Erythroblast (primary cell): ENCODE results near the gene RNU7-1.

Experiments
- DNase-seq, 2 experiments: peaks; one replicate each; lab custom pipeline; 2025; lab: John Stamatoyannopoulos, UW
- GATA1 ChIP-seq: IDR thresholded peaks from 2 replicates; pipeline ENCODE4 v1.6.1; 2011; ENCODE audit warnings: low read depth, mild to moderate bottlenecking, control low read depth, low read length, moderate library complexity
- POLR2A ChIP-seq: IDR thresholded peaks from 2 replicates; pipeline ENCODE4 v1.6.1; 2011; ENCODE audit warnings: mild to moderate bottlenecking, low read length

The RNU7-1 gene

DNA sequence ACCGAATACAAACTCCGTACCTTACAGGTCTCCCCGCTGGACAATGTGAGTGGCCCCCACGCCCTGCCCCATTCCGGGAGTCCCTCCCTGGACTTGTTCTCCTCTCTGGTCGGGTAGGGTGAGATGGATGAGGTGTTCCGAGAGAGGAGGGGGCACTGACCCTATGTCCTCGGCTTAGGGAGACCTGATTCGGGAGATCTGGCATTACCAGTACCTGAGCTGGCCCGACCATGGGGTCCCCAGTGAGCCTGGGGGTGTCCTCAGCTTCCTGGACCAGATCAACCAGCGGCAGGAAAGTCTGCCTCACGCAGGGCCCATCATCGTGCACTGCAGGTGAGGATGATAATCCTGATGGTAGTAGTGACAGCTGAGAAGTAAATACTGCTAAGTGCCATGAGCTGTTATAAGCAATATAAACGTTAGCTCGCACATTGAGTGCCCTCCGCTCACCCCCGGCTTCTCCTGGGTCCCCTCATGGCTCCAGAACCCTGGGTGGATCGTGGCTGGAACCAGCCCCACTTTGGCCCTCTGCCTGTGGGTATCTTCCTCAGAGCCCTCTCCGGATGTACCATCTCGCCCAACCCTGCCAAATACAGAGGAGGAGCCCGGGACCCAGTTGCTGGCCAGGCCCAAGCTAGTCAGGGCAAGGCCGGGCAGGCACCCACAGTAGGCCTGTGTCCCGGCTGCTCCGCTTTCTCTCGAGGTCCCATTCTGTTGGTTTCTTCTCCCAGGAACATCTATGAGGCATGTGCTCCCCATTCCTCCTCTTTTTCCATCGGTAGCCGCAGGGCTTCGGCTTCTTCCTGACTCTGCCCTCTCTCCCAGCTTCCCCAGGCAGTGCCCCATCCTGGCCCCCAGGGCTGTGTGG is 14.4 kb downstream of the RNU7-1 start:
- TF ChIP-seq POLR2A: no peak
- no peak for TF ChIP-seq GATA1
- no peak for DNase-seq

DNA sequence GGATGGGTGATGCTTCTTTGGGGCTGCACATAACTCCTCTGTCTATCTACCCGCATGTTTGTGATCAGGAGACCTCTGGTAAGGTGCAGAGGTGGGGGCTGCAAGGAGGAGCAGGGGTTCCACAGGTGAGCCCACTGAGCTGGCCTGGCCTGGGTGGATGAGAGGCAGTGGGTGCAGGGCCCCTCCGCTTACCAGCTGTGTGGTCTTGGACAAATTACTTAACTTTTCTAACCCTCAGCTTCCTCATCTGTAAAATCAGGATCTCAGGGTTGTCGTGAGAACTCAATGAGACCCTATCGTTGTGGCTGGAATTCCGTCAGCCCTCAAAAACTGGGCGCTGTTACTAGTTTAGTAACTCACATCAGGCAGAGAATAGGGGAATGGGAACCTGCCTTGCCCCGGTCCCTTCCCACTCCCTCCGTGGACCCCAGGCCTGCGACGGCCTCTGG is 15.0 kb downstream of the RNU7-1 start:
- no peak for TF ChIP-seq POLR2A
- no peak for TF ChIP-seq GATA1

DNA sequence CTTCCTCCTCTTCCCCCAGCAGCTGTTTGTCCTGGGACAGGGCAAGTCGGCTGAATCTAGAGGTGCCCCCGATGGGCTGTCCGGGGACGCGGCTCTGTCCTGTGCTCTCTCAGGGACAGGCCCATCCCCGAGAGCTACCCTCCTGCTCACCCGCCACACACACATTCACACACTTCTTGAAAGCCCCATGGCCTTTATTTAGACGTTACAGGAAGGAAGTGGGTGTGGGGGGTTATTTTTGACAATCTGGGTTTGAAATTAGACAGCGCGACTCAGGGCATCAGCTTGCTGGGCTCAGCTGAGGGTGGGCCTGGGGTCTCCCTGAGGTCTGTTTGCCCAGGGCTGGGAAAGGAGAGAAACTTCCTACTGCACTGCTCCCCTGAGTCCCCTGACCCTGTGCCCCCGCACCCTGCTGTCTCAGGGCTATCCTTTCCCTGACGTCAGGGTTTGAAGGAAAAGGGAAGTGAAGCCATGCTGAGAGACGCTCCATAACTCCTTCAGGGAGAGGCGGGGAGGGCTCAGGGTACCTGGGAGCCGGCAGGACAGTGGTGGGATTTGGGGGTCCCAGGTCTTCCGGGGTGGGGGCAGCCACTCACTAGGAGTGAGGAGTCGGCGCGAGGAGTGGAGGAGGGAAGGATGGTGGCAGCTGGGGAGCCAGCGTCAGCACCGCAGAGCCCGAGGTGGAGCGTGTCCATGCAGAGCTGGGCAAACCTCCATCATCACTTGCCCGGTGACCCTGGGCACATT is 15.6 kb downstream of the RNU7-1 start:
- TF ChIP-seq POLR2A: no peak
- TF ChIP-seq GATA1: no peak
- no peak for DNase-seq

More for the DNA sequence above, 15.0 kb downstream of the RNU7-1 start:
- DNase-seq: no peak

DNA sequence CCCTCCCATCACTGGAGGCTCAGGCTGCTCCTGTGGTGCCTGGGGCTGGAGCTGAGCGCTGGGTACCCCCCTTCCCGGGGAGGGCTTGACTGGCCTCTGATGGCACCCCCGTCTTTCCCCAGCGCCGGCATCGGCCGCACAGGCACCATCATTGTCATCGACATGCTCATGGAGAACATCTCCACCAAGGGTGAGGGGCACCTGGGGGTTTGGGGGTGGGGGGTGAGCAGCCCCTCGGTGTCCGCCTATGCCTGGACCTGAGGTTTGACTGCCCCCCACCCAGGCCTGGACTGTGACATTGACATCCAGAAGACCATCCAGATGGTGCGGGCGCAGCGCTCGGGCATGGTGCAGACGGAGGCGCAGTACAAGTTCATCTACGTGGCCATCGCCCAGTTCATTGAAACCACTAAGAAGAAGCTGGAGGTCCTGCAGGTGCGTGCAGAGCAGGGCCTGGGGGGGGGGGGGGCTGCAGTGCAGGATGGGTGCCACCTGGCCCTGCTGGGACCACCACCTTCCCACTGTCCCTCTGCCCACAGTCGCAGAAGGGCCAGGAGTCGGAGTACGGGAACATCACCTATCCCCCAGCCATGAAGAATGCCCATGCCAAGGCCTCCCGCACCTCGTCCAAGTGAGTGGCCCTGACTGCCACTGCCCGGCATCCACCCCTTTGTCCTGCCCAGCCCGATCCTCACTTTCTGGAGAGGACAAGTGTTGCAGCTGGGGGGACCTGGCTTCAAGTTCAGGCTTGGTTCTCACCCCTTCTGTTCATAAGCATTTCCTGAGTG is 16.4 kb downstream of the RNU7-1 start:
- TF ChIP-seq POLR2A (no peak), GATA1 (no peak)
- no peak for DNase-seq

DNA sequence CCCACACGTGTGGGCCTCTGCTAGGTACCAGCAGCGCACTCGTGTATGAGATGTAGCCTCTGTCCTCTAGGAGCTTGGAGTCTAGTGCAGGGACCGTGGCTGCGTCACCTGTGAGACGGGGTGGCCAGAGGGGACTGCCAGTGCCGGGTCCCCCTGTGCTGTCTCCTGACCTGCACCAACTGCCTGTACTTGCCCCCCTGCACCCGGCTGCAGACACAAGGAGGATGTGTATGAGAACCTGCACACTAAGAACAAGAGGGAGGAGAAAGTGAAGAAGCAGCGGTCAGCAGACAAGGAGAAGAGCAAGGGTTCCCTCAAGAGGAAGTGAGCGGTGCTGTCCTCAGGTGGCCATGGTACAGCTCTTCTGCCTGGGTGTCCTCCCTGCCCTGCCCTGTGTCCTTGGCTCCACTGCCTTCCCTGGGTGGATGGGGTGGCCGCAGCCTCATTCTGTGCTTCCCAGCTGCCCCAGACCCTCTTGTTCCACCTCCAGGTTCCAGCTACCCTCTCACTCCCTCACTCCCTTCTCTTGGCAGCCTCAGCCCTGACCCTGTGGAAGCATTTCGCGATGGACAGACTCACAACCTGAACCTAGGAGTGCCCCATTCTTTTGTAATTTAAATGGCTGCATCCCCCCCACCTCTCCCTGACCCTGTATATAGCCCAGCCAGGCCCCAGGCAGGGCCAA is 17.1 kb downstream of the RNU7-1 start:
- DNase-seq: peak; percentile 54 to 59
- TF ChIP-seq GATA1: no peak
- TF ChIP-seq POLR2A: no peak

DNA sequence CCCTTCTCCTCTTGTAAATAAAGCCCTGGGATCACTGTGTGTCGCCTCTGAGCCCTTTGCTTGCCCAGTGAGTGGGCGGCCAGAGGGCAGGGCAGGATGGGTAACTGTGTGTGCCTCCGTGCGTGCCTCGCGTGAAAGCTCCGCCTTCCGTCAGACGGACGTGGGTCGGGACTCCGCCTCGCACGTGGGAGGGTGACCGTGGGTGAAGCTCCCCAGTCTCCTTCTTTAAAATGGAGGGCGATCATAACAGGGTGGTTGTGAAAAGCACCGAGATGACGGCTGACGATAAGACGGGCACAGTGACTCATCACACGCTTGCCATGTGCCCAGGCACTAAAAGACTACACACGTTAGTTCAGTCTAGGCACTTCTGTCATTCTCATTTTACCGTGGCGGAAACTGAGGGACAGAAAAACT is 17.7 kb downstream of the RNU7-1 start:
- TF ChIP-seq GATA1 (peak; percentile 47), POLR2A (no peak)
- DNase-seq: peak; percentile 86 to 90

DNA sequence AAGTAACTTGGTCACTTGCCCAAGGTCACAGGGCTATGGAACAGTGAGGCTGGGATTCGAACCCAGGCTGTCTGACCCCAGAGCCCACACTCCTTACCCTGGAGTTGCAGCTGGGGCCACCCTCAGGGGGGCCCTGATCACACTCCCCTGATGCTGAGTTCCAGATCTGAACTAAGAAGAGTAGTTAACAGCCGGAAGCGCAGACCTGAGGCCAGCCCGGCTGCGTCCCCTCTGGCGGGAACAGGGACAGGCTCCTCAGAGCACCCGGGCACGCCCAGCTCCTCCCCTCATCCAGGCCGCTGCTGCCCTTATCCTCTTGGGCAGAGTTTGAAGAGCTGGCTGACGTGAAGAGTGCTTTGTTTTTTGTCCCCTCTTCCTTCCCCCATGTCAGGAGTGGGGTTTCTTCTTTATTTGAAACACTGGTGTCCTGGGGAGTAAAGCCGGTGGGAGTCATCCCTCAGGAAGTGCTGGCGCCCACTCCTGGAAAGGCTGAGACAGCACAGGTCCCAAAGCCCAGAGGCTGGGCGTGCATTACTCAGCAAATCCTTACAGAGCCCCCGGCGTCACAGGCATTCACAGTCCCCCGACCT is 18.2 kb downstream of the RNU7-1 start:
- TF ChIP-seq GATA1: no peak
- peak; percentile 86 for TF ChIP-seq POLR2A
- DNase-seq: peak; percentile 91 to 93

DNA sequence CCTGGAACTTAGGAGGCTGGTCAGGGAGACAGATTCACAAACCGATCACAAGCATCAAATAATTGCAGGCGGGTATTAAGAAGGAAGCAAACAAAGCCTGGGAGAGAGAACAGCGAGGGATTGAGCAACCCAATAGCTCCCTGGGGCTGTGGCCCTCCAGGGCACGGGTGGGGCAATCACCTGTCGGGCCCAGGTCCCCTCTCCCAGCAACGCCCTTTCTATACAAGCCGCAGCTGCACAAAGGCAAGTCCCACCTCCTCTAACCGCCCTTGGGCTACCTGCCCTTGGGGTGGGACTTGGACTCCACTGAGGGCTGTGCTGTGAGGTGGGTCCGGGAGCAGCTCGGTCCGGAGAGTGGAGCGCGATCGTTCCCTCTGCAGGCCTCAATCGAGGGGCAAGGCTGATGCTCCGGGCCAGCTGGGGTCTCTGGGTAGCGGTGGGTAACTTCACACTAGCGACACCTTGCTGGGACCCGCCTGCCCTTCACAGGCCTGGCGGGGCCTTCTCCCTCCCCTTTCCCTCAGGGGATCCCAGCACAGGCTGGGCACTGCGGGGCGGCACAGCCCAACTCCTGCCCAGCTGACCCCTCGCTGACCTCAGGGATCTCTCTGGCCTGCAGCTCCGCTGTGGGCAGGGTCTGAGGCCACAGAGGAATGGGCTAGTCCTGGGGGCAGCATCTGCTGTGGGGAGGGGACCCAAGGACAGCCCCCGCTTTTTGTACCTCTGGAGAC is 18.8 kb downstream of the RNU7-1 start:
- TF ChIP-seq GATA1 (no peak), POLR2A (no peak)
- no peak for DNase-seq

DNA sequence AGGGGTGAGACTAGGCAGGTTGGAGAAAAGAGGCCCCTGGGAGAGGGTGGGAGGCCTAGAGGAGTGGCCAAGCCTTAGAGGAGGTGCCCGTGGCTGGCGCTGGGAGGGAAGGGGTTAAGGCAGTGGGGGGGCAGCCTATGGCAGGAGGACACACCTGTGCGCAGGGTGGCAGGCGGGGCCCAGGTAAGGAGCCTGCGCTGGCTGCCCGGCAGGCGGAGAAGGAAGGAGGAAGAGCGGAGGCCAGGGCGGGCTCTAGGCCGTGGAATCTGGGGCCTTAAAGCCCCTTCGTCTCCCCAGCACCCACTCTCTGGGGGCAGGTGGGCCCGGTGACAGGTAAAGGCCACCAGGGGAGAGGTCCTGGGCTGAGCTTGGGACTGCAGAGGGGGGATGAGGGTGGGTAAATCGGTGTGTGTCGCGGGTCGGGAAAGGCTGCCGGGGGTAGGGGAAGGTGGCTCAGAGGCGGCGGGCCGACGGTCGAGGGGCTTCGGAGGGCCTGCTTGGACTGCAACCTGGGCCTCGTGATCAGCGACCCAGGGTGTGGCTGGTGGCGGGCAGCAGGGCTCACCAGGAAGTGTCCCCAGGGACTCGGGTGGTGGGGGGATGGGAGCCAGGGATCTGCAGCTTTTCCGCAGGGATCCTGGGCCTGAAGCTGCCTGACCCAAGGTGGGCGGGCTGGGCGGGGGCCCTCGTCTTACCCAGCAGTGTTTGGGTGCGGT is 19.6 kb downstream of the RNU7-1 start:
- no peak for DNase-seq
- TF ChIP-seq POLR2A (no peak), GATA1 (no peak)

DNA sequence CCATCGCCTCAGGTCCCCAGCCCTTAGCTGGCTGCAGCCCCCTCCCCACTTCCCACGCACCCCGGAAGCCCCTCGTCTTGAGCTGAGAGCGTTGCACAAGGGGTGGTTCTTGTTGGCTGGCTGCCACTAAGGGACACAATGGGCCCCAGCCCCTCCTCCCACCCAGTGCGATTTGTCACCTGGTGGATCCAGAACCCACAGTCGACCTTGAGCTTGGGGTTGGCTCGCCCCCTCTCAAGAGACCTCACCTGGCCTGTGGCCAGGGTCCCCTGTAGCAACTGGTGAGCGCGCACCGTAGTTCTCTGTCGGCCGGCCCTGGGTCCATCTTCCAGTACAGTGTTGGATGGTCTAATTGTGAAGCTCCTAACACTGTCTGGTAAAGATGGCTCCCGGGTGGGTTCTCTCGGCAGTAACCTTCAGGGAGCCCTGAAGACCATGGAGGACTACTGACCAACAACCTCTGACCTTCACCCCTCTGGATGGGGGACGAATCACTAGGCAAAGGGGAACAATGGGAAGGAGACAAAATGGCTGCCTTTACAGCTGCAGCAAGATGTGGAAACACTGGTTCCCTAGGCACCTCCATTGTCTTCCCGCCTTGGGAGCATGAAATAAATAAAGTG is 20.3 kb downstream of the RNU7-1 start:
- no peak for DNase-seq
- TF ChIP-seq POLR2A: no peak
- no peak for TF ChIP-seq GATA1

DNA sequence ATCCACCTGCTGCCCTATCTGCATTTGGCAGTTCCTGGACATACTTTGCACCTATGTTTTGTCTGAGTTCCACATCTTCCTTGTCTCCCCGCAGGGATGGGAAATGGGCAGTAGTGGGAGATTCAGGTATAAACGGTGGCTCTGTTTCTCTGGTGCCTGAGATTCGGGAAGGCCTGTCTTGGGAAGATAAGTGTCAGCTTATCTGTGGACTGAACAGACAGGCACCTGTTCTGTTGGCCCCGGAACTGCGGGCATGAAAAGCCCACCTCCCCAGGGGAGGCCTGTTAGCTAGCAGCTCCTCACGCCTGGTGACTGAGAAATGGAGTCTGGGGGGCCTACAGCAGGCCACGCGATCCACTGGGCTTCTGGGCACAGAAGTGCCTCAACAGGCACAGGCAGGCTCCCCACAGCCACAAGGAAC is 21.0 kb downstream of the RNU7-1 start:
- no peak for TF ChIP-seq GATA1
- no peak for TF ChIP-seq POLR2A
- DNase-seq: peak; percentile 71 to 77
